ENCODE results near the gene PSD4.

Gene PSD4

DNA sequence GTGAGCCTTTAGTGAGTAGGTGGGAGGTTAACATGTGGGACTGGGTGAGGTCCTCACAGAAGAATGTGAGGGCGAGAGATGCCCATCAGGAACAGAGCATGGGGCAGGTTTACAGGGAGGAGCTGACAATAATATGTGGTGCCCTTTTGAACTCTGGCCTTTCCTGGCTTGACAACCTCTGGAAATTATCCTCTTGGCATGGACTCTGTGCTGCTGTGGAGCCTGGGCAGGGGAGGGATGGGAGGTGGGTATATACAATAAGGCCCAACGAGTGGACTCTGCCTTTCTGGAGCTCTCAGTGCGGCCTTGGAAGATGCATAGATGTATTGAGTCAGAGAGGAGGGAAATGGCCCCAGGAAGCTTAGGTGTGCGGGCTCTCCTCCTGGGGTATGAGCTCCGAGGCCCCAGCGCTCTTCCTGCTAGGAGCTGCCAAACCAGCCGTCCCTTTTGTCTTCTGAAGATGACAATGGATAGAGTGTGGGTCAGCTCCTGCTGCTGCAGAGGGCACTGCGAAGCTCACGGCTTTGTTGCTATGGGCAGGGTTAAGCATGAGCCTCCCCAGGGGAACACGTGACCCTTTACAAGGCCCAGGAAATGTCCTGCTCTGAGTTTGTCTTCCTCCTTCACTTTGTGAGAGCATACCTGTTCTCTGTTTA lies 8.7 kb upstream of the PSD4 start:
- peaks cover 9% of the 10 kb centered on the region for H3K4me1 ChIP-seq (ENCODE audit: insufficient read depth, poor library complexity, severe bottlenecking)
- TF ChIP-seq, protein P1, sequence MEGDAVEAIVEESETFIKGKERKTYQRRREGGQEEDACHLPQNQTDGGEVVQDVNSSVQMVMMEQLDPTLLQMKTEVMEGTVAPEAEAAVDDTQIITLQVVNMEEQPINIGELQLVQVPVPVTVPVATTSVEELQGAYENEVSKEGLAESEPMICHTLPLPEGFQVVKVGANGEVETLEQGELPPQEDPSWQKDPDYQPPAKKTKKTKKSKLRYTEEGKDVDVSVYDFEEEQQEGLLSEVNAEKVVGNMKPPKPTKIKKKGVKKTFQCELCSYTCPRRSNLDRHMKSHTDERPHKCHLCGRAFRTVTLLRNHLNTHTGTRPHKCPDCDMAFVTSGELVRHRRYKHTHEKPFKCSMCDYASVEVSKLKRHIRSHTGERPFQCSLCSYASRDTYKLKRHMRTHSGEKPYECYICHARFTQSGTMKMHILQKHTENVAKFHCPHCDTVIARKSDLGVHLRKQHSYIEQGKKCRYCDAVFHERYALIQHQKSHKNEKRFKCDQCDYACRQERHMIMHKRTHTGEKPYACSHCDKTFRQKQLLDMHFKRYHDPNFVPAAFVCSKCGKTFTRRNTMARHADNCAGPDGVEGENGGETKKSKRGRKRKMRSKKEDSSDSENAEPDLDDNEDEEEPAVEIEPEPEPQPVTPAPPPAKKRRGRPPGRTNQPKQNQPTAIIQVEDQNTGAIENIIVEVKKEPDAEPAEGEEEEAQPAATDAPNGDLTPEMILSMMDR (IDR thresholded peaks at IDR 0.05; ENCODE audit: poor library complexity, severe bottlenecking) = no peak
- H3K9me3 ChIP-seq (ENCODE audit: severe bottlenecking) = no peaks in the 10 kb centered on the region
- ATAC-seq (ENCODE audit: low read depth) = no peak
- no peak overlapping the region for H3K27ac ChIP-seq (ENCODE audit: poor library complexity, severe bottlenecking)
- H3K4me3 ChIP-seq (ENCODE audit: severe bottlenecking) = no peak overlapping the region
- H3K27me3 ChIP-seq (ENCODE audit: insufficient read depth, poor library complexity, severe bottlenecking) = no peaks in the 10 kb centered on the region
- H3K36me3 ChIP-seq (ENCODE audit: low read depth) = no peaks in the 10 kb centered on the region
- no peak for DNase-seq (ENCODE audit: low spot score)

DNA sequence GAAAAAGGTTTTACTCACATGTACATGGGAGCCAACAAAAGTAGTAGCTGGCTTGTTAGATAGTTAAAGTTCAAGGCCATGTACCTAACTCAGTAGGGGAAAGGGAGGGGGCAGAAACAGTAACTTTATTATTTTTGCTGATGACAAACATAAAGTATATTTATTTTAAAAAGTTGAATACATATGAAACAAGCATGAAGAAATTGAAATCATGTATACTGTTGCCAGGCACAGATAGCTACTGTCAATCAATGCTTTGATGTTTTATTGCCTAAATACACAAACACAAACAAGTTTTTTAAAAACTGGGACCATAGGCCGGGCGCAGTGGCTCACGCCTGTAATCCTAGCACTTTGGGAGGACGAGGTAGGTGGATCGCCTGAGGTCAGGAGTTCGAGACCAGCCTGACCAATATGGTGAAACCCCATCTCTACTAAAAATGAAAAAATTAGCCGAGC lies 7.6 kb upstream of the PSD4 start:
- Histone ChIP-seq H3K9me3 (ENCODE audit: severe bottlenecking) (no peaks in the 10 kb centered on the region), H3K36me3 (ENCODE audit: low read depth) (no peaks in the 10 kb centered on the region), H3K4me3 (ENCODE audit: severe bottlenecking) (no peak overlapping the region), H3K4me1 (ENCODE audit: insufficient read depth, poor library complexity, severe bottlenecking) (peaks cover 9% of the 10 kb centered on the region), H3K27me3 (ENCODE audit: insufficient read depth, poor library complexity, severe bottlenecking) (no peaks in the 10 kb centered on the region), H3K27ac (ENCODE audit: poor library complexity, severe bottlenecking) (no peak overlapping the region)
- ATAC-seq (ENCODE audit: low read depth) (no peak), DNase-seq (ENCODE audit: low spot score) (no peak)
- TF ChIP-seq, protein P1 (IDR thresholded peaks at IDR 0.05; ENCODE audit: poor library complexity, severe bottlenecking) = no peak

DNA sequence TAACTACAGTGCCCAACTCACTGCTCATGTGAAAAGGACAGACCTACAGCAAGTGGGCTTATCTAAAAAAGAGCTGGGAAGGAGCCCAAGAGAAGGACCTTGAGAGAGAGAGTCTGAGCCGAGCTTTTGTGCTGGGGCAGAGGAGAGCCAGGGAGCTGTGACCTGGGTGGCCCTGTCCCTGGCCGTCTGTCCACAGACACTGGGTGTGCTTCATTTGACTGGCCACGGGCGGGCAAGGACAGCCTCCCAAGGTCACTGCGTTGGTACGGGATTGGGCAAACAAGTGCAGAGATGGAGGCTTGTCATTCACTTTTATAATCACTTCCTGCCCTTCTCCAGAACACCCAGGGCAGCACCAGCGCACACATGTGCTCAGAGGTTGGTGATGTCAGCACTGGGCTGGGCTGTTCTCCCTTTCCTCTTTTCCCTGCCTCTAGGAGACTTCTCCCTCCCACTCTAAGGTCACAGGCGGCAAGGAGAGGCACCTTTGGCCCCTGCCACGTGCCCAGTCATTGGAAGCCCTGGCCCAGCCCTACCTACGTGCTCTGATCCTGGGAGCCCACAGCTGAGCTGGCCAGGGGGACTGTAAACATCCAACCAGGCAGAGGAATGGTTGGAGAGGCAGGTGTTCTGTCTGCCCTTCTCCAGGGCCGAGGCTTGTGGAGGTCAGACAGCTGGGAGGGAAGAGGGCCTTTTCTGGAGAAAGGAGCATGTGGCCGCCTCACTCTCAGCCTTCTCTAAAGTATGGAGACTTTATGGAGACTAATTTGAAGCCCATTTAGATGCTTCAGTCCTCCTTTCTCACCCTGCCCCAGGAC lies 6.4 kb upstream of the PSD4 start:
- TF ChIP-seq, protein P1 (IDR thresholded peaks at IDR 0.05; ENCODE audit: poor library complexity, severe bottlenecking) = no peak
- Histone ChIP-seq H3K27ac (ENCODE audit: poor library complexity, severe bottlenecking) (no peak overlapping the region), H3K4me1 (ENCODE audit: insufficient read depth, poor library complexity, severe bottlenecking) (peaks cover 9% of the 10 kb centered on the region), H3K36me3 (ENCODE audit: low read depth) (no peaks in the 10 kb centered on the region), H3K27me3 (ENCODE audit: insufficient read depth, poor library complexity, severe bottlenecking) (no peaks in the 10 kb centered on the region), H3K4me3 (ENCODE audit: severe bottlenecking) (no peak overlapping the region), H3K9me3 (ENCODE audit: severe bottlenecking) (no peaks in the 10 kb centered on the region)
- DNase-seq (ENCODE audit: low spot score) (no peak), ATAC-seq (ENCODE audit: low read depth) (no peak)

DNA sequence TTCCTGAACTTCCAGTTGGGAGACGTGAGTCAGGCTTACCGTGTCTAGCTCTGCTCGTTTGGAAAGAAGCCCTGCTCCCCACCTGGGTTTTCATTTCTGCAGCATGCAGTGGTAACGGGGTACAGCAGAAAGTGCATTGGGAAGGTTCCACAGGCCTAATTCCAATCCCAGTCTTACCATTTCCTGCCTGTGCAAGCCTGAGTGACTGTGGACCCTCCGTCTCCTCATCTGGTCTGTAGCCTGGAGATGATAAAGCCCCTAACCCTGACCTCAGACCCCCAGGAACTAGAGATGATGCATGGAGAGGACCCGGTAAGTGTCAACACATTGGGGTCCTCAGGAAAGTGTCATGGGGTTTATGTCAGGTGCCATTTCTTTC lies 5.8 kb upstream of the PSD4 start:
- Histone ChIP-seq H3K27me3 (ENCODE audit: insufficient read depth, poor library complexity, severe bottlenecking) (no peaks in the 10 kb centered on the region), H3K4me1 (ENCODE audit: insufficient read depth, poor library complexity, severe bottlenecking) (peaks cover 9% of the 10 kb centered on the region), H3K36me3 (ENCODE audit: low read depth) (no peaks in the 10 kb centered on the region), H3K9me3 (ENCODE audit: severe bottlenecking) (no peaks in the 10 kb centered on the region), H3K4me3 (ENCODE audit: severe bottlenecking) (no peak overlapping the region), H3K27ac (ENCODE audit: poor library complexity, severe bottlenecking) (no peak overlapping the region)
- ATAC-seq (ENCODE audit: low read depth) = no peak
- DNase-seq (ENCODE audit: low spot score) = no peak
- TF ChIP-seq, protein P1 (IDR thresholded peaks at IDR 0.05; ENCODE audit: poor library complexity, severe bottlenecking) = no peak

Data from RWPE2 (cell line).